Spleen (tissue), 7 donors: ENCODE measurements around the gene PRDX2.

ENCODE experiments used
- CTCF ChIP-seq, 11 experiments: fragments of 200-600 bp in 7 of 11; fragments of 450-650 bp in 4 of 11; sonication (generic) in 4 of 11; IDR thresholded peaks in 8 of 11; conservative IDR thresholded peaks in 3 of 11; 1 replicate in 7 of 11; 2 replicates in 4 of 11; pipeline versions ENCODE4 v1.4.0 to v1.8.0; 2016 to 2021; ENCODE audit warnings: antibody characterized with exemption in 11 of 11, inconsistent platforms in 4 of 11, mild to moderate bottlenecking in 1 of 11
- POLR2A ChIP-seq, 3 donors: fragments of 450-650 bp; IDR thresholded peaks; one replicate each; pipeline ENCODE4 v1.5.1; 2017; ENCODE audit warnings: antibody characterized with exemption in 3 of 3, mild to moderate bottlenecking in 1 of 3
- POLR2AphosphoS5 ChIP-seq, 3 donors: sonication (generic); formaldehyde crosslinking; IDR thresholded peaks; one replicate each; pipeline ENCODE4 v1.5.1; 2017; ENCODE audit warnings: antibody characterized with exemption in 3 of 3
- donor health status: DM: no; HTN: no; CAD: no; lungs with moderate emphysema.
- donor health status: DM: no; HTN: no; CAD: no.
- donor health status: DM: no; HTN: no; CAD: no.

DNA sequence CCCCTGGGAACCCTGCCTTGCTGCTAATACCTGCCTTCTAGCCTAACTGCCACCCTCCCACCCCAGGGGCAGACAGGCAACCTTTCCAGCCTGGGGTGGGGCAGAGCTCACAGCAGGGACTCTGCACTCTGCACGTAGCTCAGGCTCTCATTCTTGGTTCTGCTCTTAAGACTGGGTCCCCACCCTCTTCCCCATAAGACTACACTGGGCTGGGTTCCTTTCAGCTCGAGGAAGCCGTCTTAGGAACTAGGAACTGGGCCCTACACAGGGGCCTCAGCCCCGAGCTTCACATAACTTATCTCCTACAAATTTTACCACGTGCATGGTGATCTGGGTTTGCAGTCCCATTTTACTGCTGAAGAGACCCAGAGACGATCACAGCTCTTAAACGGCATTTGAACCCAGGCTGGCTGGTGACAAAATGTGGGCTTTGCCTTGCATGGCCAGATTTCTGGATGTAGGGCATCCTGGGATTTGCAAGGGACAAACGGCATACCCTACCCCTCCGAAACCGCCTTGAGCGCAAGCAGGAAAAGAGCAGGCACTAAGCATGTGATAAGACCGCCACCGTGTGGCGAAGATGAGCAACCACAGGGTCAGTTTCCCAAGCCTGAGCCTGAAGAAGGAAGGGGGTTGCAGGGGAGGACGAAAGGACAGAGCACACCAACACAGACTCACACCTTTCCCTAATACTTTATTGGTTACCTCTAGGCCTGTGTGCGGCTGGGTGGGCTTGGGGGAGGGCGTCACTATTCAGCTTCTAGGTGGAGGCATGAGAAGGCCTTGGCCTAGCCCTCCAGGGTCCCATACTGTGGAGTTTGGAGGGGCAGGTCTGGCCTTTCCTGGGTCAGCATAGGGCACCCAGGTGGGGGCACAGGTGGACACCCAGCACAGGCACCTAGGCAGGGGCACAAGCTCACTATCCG lies 5.2 kb downstream of the PRDX2 start:
- TF ChIP-seq POLR2AphosphoS5 (IDR thresholded peaks at IDR 0.05) (peak; percentile 3 to 82 (median 62)), CTCF (IDR thresholded peaks at IDR 0.05 in 8 of 11, conservative IDR thresholded peaks at IDR 0.05 in 3 of 11) (peak; percentile 91 to 100 (median 96)), POLR2A (IDR thresholded peaks at IDR 0.05) (no peak)
